DMS53 (cell line): Measurements from ENCODE around the gene VPS25.
"Not testable (repeated sequence)": the region's sequence is repeated elsewhere in the genome, so short reads cannot be mapped to it uniquely, and the experiment has no call there.

Source experiments
- DNase-seq: peaks from one replicate; lab custom pipeline; 2025; lab: John Stamatoyannopoulos, UW

The VPS25 gene

GRCh38 chr17:42768006-42768405 is 5.2 kb upstream of the VPS25 start:
- DNase-seq = not testable (repeated sequence)

GRCh38 chr17:42769964-42770363 is 3.3 kb upstream of the VPS25 start:
- not testable (repeated sequence) for DNase-seq

- peak; percentile 44 for DNase-seq
These were observed 332 bp upstream of the VPS25 start for GRCh38 chr17:42772945-42773289.

GRCh38 chr17:42774066-42774745 is 957 bp downstream of the VPS25 start:
- DNase-seq = no peak

GRCh38 chr17:42775534-42776098 is 2.4 kb downstream of the VPS25 start:
- DNase-seq = no peak

GRCh38 chr17:42778570-42778969 is 5.3 kb downstream of the VPS25 start:
- no peak for DNase-seq

GRCh38 chr17:42779304-42779935 is 6.2 kb downstream of the VPS25 start:
- DNase-seq = no peak

- peak; percentile 59 for DNase-seq
These were observed 6.9 kb downstream of the VPS25 start, which contains the start of gene WNK4 for GRCh38 chr17:42779936-42780850. Gene WNK4, plus strand, starts transcription at chr17:42780610. Its CDS starts 89 bp downstream, at chr17:42780699.

- peak; percentile 44 for DNase-seq
These were observed 7.8 kb downstream of the VPS25 start for GRCh38 chr17:42780851-42781638.

- no peak for DNase-seq
These were observed 8.5 kb downstream of the VPS25 start for GRCh38 chr17:42781639-42782165.

- no peak for DNase-seq
These were observed 9.2 kb downstream of the VPS25 start for GRCh38 chr17:42782166-42783061.

- no peak for DNase-seq
These were observed 10.0 kb downstream of the VPS25 start for GRCh38 chr17:42783062-42783790.

- no peak for DNase-seq
These were observed 10.5 kb downstream of the VPS25 start for GRCh38 chr17:42783791-42784138.

GRCh38 chr17:42784409-42784808 is 11.2 kb downstream of the VPS25 start:
- DNase-seq = peak; percentile 62

GRCh38 chr17:42784811-42785592 is 11.8 kb downstream of the VPS25 start:
- DNase-seq = peak; percentile 62

GRCh38 chr17:42787266-42787665 is 14.0 kb downstream of the VPS25 start:
- DNase-seq = no peak

GRCh38 chr17:42791948-42792347 is 18.7 kb downstream of the VPS25 start:
- DNase-seq = no peak

GRCh38 chr17:42792545-42792944 is 19.3 kb downstream of the VPS25 start:
- no peak for DNase-seq

GRCh38 chr17:42795061-42795460 is 21.8 kb downstream of the VPS25 start:
- DNase-seq = no peak
